Activated CD8-positive, alpha-beta memory T cell treated with anti-CD3 and anti-CD28 coated beads, Interleukin-2, amount 50 U/mL, for 1 hour (primary cell): ENCODE data around the gene UBA6.

Experiments
- DNase-seq: peaks from one replicate; pipeline ENCODE4 v3.0.0-alpha.2; 2020; ENCODE audit errors: extremely low read depth

UBA6 gene

GRCh38 chr4:67576538-67576937, 124.4 kb downstream of the UBA6 start:
- no peak for DNase-seq

- DNase-seq: no peak
Measured at GRCh38 chr4:67576059-67576466, 124.9 kb downstream of the UBA6 start.

- no peak for DNase-seq
Measured at GRCh38 chr4:67575232-67576058, 125.5 kb downstream of the UBA6 start.

GRCh38 chr4:67573193-67573592, 127.8 kb downstream of the UBA6 start:
- no peak for DNase-seq

GRCh38 chr4:67571975-67572374, 129.0 kb downstream of the UBA6 start:
- no peak for DNase-seq

GRCh38 chr4:67570537-67570936, 130.4 kb downstream of the UBA6 start:
- DNase-seq: no peak

GRCh38 chr4:67568820-67569219, 132.1 kb downstream of the UBA6 start:
- DNase-seq: no peak

- DNase-seq: no peak
Measured at GRCh38 chr4:67566335-67566734, 134.6 kb downstream of the UBA6 start.

GRCh38 chr4:67565284-67565683, 135.7 kb downstream of the UBA6 start:
- DNase-seq: no peak
